ENCODE data around the gene CD40. TPM values are rescaled to one million over a fixed set of nuclear protein-coding genes. Genes with fewer than 3 reads are reported as not detected.
"Not testable (repeated sequence)": the region's sequence is repeated elsewhere in the genome, so short reads cannot be mapped to it uniquely, and the experiment has no call there.

Gene CD40
- total RNA-seq, 1 experiment from 2014 or later, result 13.7 TPM

- no peak for DNase-seq (ENCODE audit: low spot score)
Observed at GRCh38 chr20:46093531-46093930, 24.6 kb upstream of the CD40 start.

GRCh38 chr20:46099491-46100287 is 18.4 kb upstream of the CD40 start:
- no peak for DNase-seq (ENCODE audit: low spot score)

GRCh38 chr20:46100444-46100843 is 17.7 kb upstream of the CD40 start:
- not testable (repeated sequence) for DNase-seq (ENCODE audit: low spot score)

GRCh38 chr20:46100988-46101387 is 17.1 kb upstream of the CD40 start:
- no peak for DNase-seq (ENCODE audit: low spot score)

GRCh38 chr20:46101957-46102356 is 16.2 kb upstream of the CD40 start:
- no peak for DNase-seq (ENCODE audit: low spot score)

- DNase-seq (ENCODE audit: low spot score), result no peak
Observed at GRCh38 chr20:46102940-46103339, 15.2 kb upstream of the CD40 start.

- DNase-seq (ENCODE audit: low spot score), result no peak
Observed at GRCh38 chr20:46104262-46104661, 13.9 kb upstream of the CD40 start.

GRCh38 chr20:46107061-46107460 is 11.1 kb upstream of the CD40 start:
- DNase-seq (ENCODE audit: low spot score), result no peak

- DNase-seq (ENCODE audit: low spot score), result no peak
Observed at GRCh38 chr20:46108435-46108841, 9.7 kb upstream of the CD40 start.

GRCh38 chr20:46108976-46109375 is 9.1 kb upstream of the CD40 start:
- DNase-seq (ENCODE audit: low spot score), result no peak

GRCh38 chr20:46111028-46111835 is 6.9 kb upstream of the CD40 start:
- DNase-seq (ENCODE audit: low spot score), result no peak

GRCh38 chr20:46111836-46112212 is 6.3 kb upstream of the CD40 start:
- DNase-seq (ENCODE audit: low spot score), result no peak

- DNase-seq (ENCODE audit: low spot score), result no peak
Observed at GRCh38 chr20:46112430-46113112, 5.5 kb upstream of the CD40 start.

GRCh38 chr20:46113113-46113470 is 5.0 kb upstream of the CD40 start:
- no peak for DNase-seq (ENCODE audit: low spot score)

GRCh38 chr20:46114449-46114848 is 3.7 kb upstream of the CD40 start:
- no peak for DNase-seq (ENCODE audit: low spot score)

- peak; percentile 20 for DNase-seq (ENCODE audit: low spot score)
Observed at GRCh38 chr20:46118481-46119020, 437 bp downstream of the CD40 start.

GRCh38 chr20:46119028-46119546 is 973 bp downstream of the CD40 start:
- DNase-seq (ENCODE audit: low spot score), result no peak

- DNase-seq (ENCODE audit: low spot score), result no peak
Observed at GRCh38 chr20:46119547-46119946, 1.4 kb downstream of the CD40 start.

- DNase-seq (ENCODE audit: low spot score), result no peak
Observed at GRCh38 chr20:46120136-46120535, 2.0 kb downstream of the CD40 start.

GRCh38 chr20:46121184-46121930 is 3.2 kb downstream of the CD40 start:
- no peak for DNase-seq (ENCODE audit: low spot score)

GRCh38 chr20:46122071-46122470 is 4.0 kb downstream of the CD40 start:
- peak; percentile 81 for DNase-seq (ENCODE audit: low spot score)

Data from H4 (cell line).